CD4-positive, alpha-beta T cell (primary cell): ENCODE measurements around the gene BUB3. TPM values are rescaled to one million over a fixed set of nuclear protein-coding genes. Genes with fewer than 3 reads are reported as not detected.

Experiments used
- ATAC-seq: fragments of 200-7000 bp; cut with Tn5 transposase; one replicate; pipeline ENCODE4 v1.10.0; 2022; ENCODE audit warnings: mild to moderate bottlenecking; ENCODE audit not compliant: poor library complexity
- CTCF ChIA-PET: fragments of 350-600 bp; sonication (Branson Sonifier 250); formaldehyde crosslinking; loops from one replicate; lab custom pipeline; 2021; ENCODE audit warnings: antibody characterized with exemption, inconsistent platforms; lab: Charles Lee
- POLR2A ChIA-PET: fragments of 350-600 bp; sonication (Branson Sonifier 250); formaldehyde crosslinking; loops from one replicate; lab custom pipeline; 2021; ENCODE audit warnings: antibody characterized with exemption, inconsistent platforms; lab: Charles Lee
- DNase-seq, 14 experiments: peaks; one replicate each; pipeline ENCODE4 v3.0.0-alpha.2; 2013 to 2020; ENCODE audit warnings: mixed read lengths in 2 of 14
- H3K27ac ChIP-seq, 2 donors: one replicate each; pipeline versions ENCODE4 v1.5.1 to v1.7.0; 2013; ENCODE audit warnings: low read length in 2 of 2, low read depth in 1 of 2, mild to moderate bottlenecking in 1 of 2
- H3K27me3 ChIP-seq, 2 experiments: 1 replicate in 1 of 2; 2 replicates in 1 of 2; pipeline versions ENCODE4 v1.6.1 to v1.7.0; 2013; ENCODE audit warnings: low read length in 2 of 2, control low read depth in 1 of 2, mild to moderate bottlenecking in 1 of 2, moderate library complexity in 1 of 2; ENCODE audit not compliant: insufficient read depth in 2 of 2, control insufficient read depth in 1 of 2
- H3K36me3 ChIP-seq: one replicate; pipeline ENCODE4 v1.6.1; 2013; ENCODE audit warnings: low read length, control low read depth; ENCODE audit not compliant: insufficient read depth
- H3K4me1 ChIP-seq: one replicate; pipeline ENCODE4 v1.6.1; 2013; ENCODE audit warnings: low read length, control low read depth; ENCODE audit not compliant: insufficient read depth
- H3K4me3 ChIP-seq: one replicate; pipeline ENCODE4 v1.5.1; 2013; ENCODE audit warnings: mild to moderate bottlenecking, low read length, moderate library complexity
- H3K9me3 ChIP-seq, 2 experiments: 1 replicate in 1 of 2; 2 replicates in 1 of 2; pipeline versions ENCODE4 v1.6.1 to v1.7.0; 2013; ENCODE audit warnings: low read length in 2 of 2, mild to moderate bottlenecking in 2 of 2, control low read depth in 1 of 2, moderate library complexity in 1 of 2; ENCODE audit not compliant: control insufficient read depth in 1 of 2, insufficient read depth in 1 of 2
- H3K27ac Mint-ChIP-seq: one replicate; pipeline ENCODE4 v1.8.0; 2020; ENCODE audit warnings: mixed read lengths
- H3K27me3 Mint-ChIP-seq: one replicate; pipeline ENCODE4 v1.8.0; 2021; ENCODE audit warnings: mixed read lengths
- H3K36me3 Mint-ChIP-seq: one replicate; pipeline ENCODE4 v1.8.0; 2021; ENCODE audit warnings: low read depth, mixed read lengths
- H3K4me1 Mint-ChIP-seq: one replicate; pipeline ENCODE4 v1.8.0; 2021; ENCODE audit warnings: low read depth, mixed read lengths
- H3K4me3 Mint-ChIP-seq: one replicate; pipeline ENCODE4 v1.8.0; 2020; ENCODE audit warnings: mild to moderate bottlenecking, mixed read lengths
- H3K9me3 Mint-ChIP-seq: one replicate; pipeline ENCODE4 v1.8.0; 2020; ENCODE audit warnings: mixed read lengths
- intact Hi-C, 2 experiments: fragments of 100-400 bp; cut with DNase I in 1 of 2; cut with micrococcal nuclease in 1 of 2; formaldehyde crosslinking; loops; one replicate each; pipeline versions ENCODE4 v1.15.1 to v1.9.0; 2023 to 2025; cut with DNase I, micrococcal nuclease
- total RNA-seq, 174 experiments: library from RNA in 2 of 174; stranded (reverse) in 2 of 174; gene quantifications; one replicate each; pipeline ENCODE4 v1.2.3 and lab custom pipeline; 2021 to 2026
- TF ChIP-seq, protein P1 (sequence below): fragments of 200-600 bp; IDR thresholded peaks from one replicate; pipeline ENCODE4 v1.8.0; 2022; ENCODE audit warnings: antibody characterized with exemption, mild to moderate bottlenecking

BUB3 gene
- total RNA-seq, 2 experiments from 2014 or later: 167 to 178 TPM

DNA sequence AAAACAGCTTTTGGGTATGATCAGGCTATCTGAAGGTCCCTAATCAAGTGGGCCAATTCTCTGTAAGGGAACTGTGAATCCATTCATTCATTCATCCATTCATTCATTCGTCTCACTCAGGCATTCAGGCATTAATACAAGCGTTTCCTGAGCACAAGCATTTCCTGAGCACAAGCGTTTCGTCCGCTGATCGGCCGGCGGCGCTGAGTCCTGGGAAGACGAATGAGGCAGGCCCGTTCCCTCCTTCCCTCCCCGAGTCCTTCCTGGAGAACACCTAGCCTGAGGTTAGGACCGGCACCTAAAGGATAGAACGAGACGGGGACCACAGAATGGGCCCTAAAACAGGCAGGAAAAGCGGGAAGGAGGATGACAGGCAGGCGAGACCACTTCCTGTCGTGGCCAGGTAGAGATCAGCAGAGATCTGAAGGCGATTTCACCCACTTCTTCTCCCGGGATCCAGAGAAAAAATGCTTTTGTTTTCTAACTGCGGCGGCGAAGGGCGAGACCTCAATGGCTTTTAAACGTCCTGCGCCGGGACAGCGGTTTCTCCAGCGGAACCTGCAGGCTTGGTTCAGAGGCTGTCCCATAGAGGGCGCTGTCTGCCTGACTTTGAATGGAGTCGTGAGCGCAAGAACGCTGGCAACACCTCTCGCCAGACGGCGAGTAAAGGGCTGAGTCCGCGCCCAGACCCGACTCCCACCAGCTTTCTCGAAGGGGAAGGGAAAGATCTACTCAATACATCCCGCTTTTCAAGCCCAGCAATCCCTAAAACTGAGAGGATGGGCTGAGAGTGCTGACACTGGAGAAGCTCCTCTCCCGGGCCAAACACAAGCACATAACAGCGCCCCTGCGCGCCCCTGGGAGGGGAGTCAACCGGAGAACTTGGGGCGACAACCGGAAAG is 21.4 kb upstream of the BUB3 start:
- Mint-ChIP-seq H3K9me3 (no peaks in the 10 kb centered on the region), H3K36me3 (no peaks in the 10 kb centered on the region), H3K4me3 (peak overlapping the region; percentile 83), H3K4me1 (peaks cover 29% of the 10 kb centered on the region), H3K27me3 (peaks cover 90% of the 10 kb centered on the region), H3K27ac (no peak overlapping the region)
- Histone ChIP-seq H3K27ac (no peak overlapping the region), H3K4me3 (peak overlapping the region; percentile 10), H3K4me1 (peaks cover 49% of the 10 kb centered on the region), H3K36me3 (no peaks in the 10 kb centered on the region), H3K27me3 (peaks cover 59 to 74% of the 10 kb centered on the region in 2 experiments), H3K9me3 (peaks cover 0 to 20% of the 10 kb centered on the region in 2 experiments)
- DNase-seq (peak; percentile 77 to 91 (median 82)), ATAC-seq (peak; percentile 67)
- TF ChIP-seq, protein P1, sequence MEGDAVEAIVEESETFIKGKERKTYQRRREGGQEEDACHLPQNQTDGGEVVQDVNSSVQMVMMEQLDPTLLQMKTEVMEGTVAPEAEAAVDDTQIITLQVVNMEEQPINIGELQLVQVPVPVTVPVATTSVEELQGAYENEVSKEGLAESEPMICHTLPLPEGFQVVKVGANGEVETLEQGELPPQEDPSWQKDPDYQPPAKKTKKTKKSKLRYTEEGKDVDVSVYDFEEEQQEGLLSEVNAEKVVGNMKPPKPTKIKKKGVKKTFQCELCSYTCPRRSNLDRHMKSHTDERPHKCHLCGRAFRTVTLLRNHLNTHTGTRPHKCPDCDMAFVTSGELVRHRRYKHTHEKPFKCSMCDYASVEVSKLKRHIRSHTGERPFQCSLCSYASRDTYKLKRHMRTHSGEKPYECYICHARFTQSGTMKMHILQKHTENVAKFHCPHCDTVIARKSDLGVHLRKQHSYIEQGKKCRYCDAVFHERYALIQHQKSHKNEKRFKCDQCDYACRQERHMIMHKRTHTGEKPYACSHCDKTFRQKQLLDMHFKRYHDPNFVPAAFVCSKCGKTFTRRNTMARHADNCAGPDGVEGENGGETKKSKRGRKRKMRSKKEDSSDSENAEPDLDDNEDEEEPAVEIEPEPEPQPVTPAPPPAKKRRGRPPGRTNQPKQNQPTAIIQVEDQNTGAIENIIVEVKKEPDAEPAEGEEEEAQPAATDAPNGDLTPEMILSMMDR: peak; percentile 87
- intact Hi-C loops: loop anchor here (1.0 to 5.0 kb wide), 8 partner anchors 90 to 1254 kb away; no protein-coding TSS in a partner anchor
- ChIA-PET CTCF (interaction anchor here (0.7 to 2.3 kb wide), 10 partner anchors 8 to 248 kb away, joined by 3 to 11 read pairs (median 4); partner anchors contain the start of gene BUB3), POLR2A (interaction anchor here (0.5 kb wide), 1 partner anchor 248 kb away, joined by 3 read pairs; no protein-coding TSS in a partner anchor)

DNA sequence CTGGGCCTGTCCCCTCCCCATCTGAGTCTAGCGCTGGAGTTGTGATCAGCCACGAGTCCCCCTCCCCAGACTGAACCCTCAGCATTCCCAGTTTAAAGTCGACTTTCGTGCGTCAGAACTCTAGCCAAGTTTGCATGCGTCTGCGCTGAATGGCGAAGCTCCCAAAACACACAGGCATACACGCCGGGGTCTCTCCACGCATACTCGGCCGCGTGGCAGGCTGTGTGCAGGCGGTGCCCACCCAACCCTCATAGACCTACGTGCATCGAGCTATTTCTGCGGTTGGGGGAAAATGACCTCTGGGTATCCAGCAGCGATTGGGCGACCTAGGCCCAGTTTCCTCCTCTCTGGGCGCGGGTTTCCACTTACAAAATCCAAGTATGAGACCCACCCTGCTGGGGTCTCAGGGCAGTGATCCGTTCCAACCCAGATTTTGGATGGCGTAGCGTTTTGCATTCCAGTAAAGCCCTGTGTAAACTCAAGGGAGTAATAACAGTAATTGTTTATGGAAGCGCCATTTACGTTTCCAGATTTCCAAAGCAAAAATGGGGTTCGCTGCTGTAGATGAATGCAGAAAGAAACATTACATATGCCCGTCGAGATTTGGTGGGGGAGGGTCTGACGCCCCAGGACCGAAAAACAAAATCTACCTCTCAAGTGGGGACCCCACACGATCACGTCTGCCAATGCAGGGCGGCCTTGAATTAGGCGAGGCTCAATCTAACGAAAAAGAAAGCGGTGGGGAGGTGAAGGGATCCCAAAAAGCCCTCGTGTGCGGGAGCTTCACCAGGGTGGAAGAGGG is 20.5 kb upstream of the BUB3 start:
- Mint-ChIP-seq H3K9me3 (no peaks in the 10 kb centered on the region), H3K36me3 (no peaks in the 10 kb centered on the region), H3K27me3 (peaks cover 90% of the 10 kb centered on the region), H3K27ac (peak overlapping the region; percentile 22), H3K4me3 (peak overlapping the region; percentile 83), H3K4me1 (peaks cover 37% of the 10 kb centered on the region)
- peak overlapping the region; percentile 10 for H3K4me3 ChIP-seq
- H3K36me3 ChIP-seq: no peaks in the 10 kb centered on the region
- no peak overlapping the region for H3K27ac ChIP-seq
- ChIA-PET CTCF (interaction anchor here (0.7 to 2.3 kb wide), 10 partner anchors 7 to 247 kb away, joined by 3 to 11 read pairs (median 4); partner anchors contain the start of gene BUB3), POLR2A (interaction anchor here (1.3 kb wide), 1 partner anchor 21 kb away, joined by 8 read pairs; the partner anchor contains the start of gene BUB3)
- TF ChIP-seq, protein P1: no peak
- H3K27me3 ChIP-seq: peaks cover 67 to 83% of the 10 kb centered on the region in 2 experiments
- peak in 1 of 14 experiments; percentile 27 for DNase-seq
- peaks cover 52% of the 10 kb centered on the region for H3K4me1 ChIP-seq
- intact Hi-C loops: loop anchor here (1.0 to 5.0 kb wide), 8 partner anchors 91 to 1254 kb away; no protein-coding TSS in a partner anchor
- peaks cover 0 to 25% of the 10 kb centered on the region in 2 experiments for H3K9me3 ChIP-seq
- no peak for ATAC-seq
